Peyer's patch (tissue), 4 donors: ENCODE results near the gene SCAP.

ENCODE experiments used
- POLR2A ChIP-seq, 2 donors: fragments of 450-650 bp; IDR thresholded peaks; one replicate each; pipeline ENCODE4 v1.5.1; 2017; ENCODE audit warnings: antibody characterized with exemption in 2 of 2, mild to moderate bottlenecking in 2 of 2, moderate library complexity in 2 of 2
- TF ChIP-seq, protein P1 (sequence below), 6 experiments: fragments of 450-650 bp in 4 of 6; fragments of 200-600 bp in 2 of 6; sonication (generic) in 1 of 6; IDR thresholded peaks; one replicate each; pipeline ENCODE4 v1.5.1; 2017 to 2019; ENCODE audit warnings: antibody characterized with exemption in 6 of 6, mild to moderate bottlenecking in 3 of 6, moderate library complexity in 1 of 6

DNA sequence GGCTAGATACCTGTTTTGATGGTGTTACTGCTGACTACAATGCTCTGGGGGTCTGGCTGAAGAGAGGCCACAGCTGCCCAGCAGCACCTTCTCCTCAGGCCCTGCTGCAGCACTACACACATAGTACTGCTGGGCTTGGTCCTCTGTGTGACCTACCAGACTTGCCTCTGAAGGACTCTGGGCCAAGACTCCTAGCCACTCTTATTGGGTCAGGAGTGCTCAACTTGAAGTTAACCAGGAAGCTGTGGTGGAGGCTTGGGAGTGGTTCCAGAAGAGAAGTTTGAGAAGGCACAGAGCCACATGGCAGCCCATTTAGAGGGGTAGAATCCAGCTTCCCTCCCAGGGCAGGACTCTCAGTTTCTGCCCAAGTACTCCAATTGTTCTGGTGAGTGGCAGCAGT lies 21.2 kb upstream of the SCAP start:
- no peak for TF ChIP-seq POLR2A (IDR thresholded peaks at IDR 0.05)
- TF ChIP-seq, protein P1, sequence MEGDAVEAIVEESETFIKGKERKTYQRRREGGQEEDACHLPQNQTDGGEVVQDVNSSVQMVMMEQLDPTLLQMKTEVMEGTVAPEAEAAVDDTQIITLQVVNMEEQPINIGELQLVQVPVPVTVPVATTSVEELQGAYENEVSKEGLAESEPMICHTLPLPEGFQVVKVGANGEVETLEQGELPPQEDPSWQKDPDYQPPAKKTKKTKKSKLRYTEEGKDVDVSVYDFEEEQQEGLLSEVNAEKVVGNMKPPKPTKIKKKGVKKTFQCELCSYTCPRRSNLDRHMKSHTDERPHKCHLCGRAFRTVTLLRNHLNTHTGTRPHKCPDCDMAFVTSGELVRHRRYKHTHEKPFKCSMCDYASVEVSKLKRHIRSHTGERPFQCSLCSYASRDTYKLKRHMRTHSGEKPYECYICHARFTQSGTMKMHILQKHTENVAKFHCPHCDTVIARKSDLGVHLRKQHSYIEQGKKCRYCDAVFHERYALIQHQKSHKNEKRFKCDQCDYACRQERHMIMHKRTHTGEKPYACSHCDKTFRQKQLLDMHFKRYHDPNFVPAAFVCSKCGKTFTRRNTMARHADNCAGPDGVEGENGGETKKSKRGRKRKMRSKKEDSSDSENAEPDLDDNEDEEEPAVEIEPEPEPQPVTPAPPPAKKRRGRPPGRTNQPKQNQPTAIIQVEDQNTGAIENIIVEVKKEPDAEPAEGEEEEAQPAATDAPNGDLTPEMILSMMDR (IDR thresholded peaks at IDR 0.05): no peak
